A549 (cell line): ENCODE measurements around the gene UFSP1. TPM values are rescaled to one million over a fixed set of nuclear protein-coding genes. Genes with fewer than 3 reads are reported as not detected.

ENCODE experiments used
- ATAC-seq, 2 experiments: fragments of 200-7000 bp in 1 of 2; fragments of >200 bp in 1 of 2; cut with Nextera tagmentation in 1 of 2; cut with Tn5 transposase in 1 of 2; 3 replicates each; pipeline versions ENCODE4 v1.8.0 to v1.9.1; 2018 to 2020; ENCODE audit warnings: mild to moderate bottlenecking in 1 of 2, moderate library complexity in 1 of 2
- CTCF ChIA-PET: fragments of 300-600 bp; sonication (Branson Sonifier 250); formaldehyde crosslinking; extraction: SDS; loops from one replicate; lab custom pipeline; 2021; ENCODE audit warnings: antibody characterized with exemption, inconsistent platforms; lab: Yijun Ruan, JAX
- POLR2A ChIA-PET: fragments of 350-600 bp; formaldehyde crosslinking; extraction: SDS; loops from one replicate; lab custom pipeline; 2021; ENCODE audit warnings: antibody characterized with exemption, inconsistent platforms; lab: Yijun Ruan, JAX
- DNase-seq, 2 experiments: peaks; one replicate each; pipeline versions ENCODE4 v3.0.0 to v3.0.0-alpha.2; 2011 to 2016; ENCODE audit warnings: low read depth in 1 of 2, low spot score in 1 of 2
- FAIRE-seq: peaks from 2 replicates; lab custom pipeline; 2011; peaks lifted over from hg19 to GRCh38; lab: Jason Lieb, UNC
- H3K27ac ChIP-seq, 2 experiments: fragments of >200 bp; sonication (Bioruptor Twin); formaldehyde crosslinking; 3 replicates each; pipeline ENCODE4 v1.5.1; 2016 to 2017
- H3K4me1 ChIP-seq: fragments of >200 bp; sonication (Bioruptor Twin); formaldehyde crosslinking; 3 replicates; pipeline ENCODE4 v1.6.1; 2016
- H3K4me2 ChIP-seq: fragments of >200 bp; sonication (Bioruptor Twin); formaldehyde crosslinking; 3 replicates; pipeline ENCODE4 v1.6.1; 2016
- H3K4me3 ChIP-seq: fragments of >200 bp; sonication (Bioruptor Twin); formaldehyde crosslinking; 3 replicates; pipeline ENCODE4 v1.5.1; 2016
- H3K9me3 ChIP-seq: fragments of >200 bp; sonication (Bioruptor Twin); formaldehyde crosslinking; 3 replicates; pipeline ENCODE4 v1.6.1; 2016
- CBX2 ChIP-seq: fragments of 200-600 bp; sonication (generic); IDR thresholded peaks from 2 replicates; pipeline ENCODE4 v1.6.1; 2016; ENCODE audit warnings: low read depth, mild to moderate bottlenecking, borderline replicate concordance
- CBX8 ChIP-seq: fragments of 200-600 bp; sonication (generic); IDR thresholded peaks from 2 replicates; pipeline ENCODE4 v1.6.1; 2016
- CHD4 ChIP-seq: fragments of 200-600 bp; sonication (generic); IDR thresholded peaks from 2 replicates; pipeline ENCODE4 v1.6.1; 2016; ENCODE audit warnings: antibody characterized with exemption, mild to moderate bottlenecking, borderline replicate concordance
- FOSB ChIP-seq: fragments of 250-450 bp; sonication (Bioruptor Pico); IDR thresholded peaks from 2 replicates; pipeline ENCODE4 v1.5.0; 2020; ENCODE audit warnings: mild to moderate bottlenecking, moderate library complexity
- FOXS1 ChIP-seq: fragments of 250-450 bp; sonication (Bioruptor Pico); IDR thresholded peaks from 2 replicates; pipeline ENCODE4 v1.5.0; 2020; ENCODE audit warnings: mild to moderate bottlenecking, moderate library complexity
- HDAC2 ChIP-seq: fragments of 200-600 bp; sonication (generic); IDR thresholded peaks from 2 replicates; pipeline ENCODE4 v1.6.1; 2016
- JUNB ChIP-seq: fragments of >200 bp; sonication (Bioruptor Twin); formaldehyde crosslinking; IDR thresholded peaks from 2 replicates; pipeline ENCODE4 v1.6.1; 2016
- MAFK ChIP-seq: fragments of 450-650 bp; IDR thresholded peaks from 2 replicates; pipeline ENCODE4 v1.6.1; 2014; ENCODE audit not compliant: partially characterized antibody
- NPAS2 ChIP-seq: fragments of 250-450 bp; sonication (Bioruptor Pico); IDR thresholded peaks from 2 replicates; pipeline ENCODE4 v1.8.0; 2022; ENCODE audit warnings: mild to moderate bottlenecking, moderate library complexity, borderline replicate concordance
- NR3C1 ChIP-seq: fragments of >200 bp; sonication (Bioruptor Twin); formaldehyde crosslinking; IDR thresholded peaks from 3 replicates; pipeline ENCODE4 v1.6.1; 2017
- PHF8 ChIP-seq: fragments of 200-600 bp; sonication (generic); IDR thresholded peaks from 2 replicates; pipeline ENCODE4 v1.6.1; 2016; ENCODE audit warnings: low read depth, mild to moderate bottlenecking, antibody characterized with exemption, moderate library complexity, borderline replicate concordance
- POLR2A ChIP-seq: IDR thresholded peaks from 2 replicates; pipeline ENCODE4 v1.6.1; 2012; ENCODE audit warnings: mild to moderate bottlenecking, low read length
- RFX5 ChIP-seq: fragments of 450-650 bp; IDR thresholded peaks from 2 replicates; pipeline ENCODE4 v1.7.1; 2014; ENCODE audit warnings: antibody characterized with exemption, mild to moderate bottlenecking, moderate library complexity
- RNF2 ChIP-seq: fragments of 200-600 bp; sonication (generic); IDR thresholded peaks from 2 replicates; pipeline ENCODE4 v1.6.1; 2016; ENCODE audit warnings: low read depth, mild to moderate bottlenecking, antibody characterized with exemption, moderate library complexity, borderline replicate concordance
- TFCP2L1 ChIP-seq: fragments of 250-450 bp; sonication (Bioruptor Pico); IDR thresholded peaks from 2 replicates; pipeline ENCODE4 v1.5.0; 2021; ENCODE audit warnings: mild to moderate bottlenecking
- TP53 ChIP-seq: fragments of 250-450 bp; sonication (Bioruptor Pico); IDR thresholded peaks from 2 replicates; pipeline ENCODE4 v1.5.0; 2021; ENCODE audit warnings: mild to moderate bottlenecking, moderate library complexity
- WGBS: methylation state at CpG from one replicate; pipeline ENCODE4 v1.1.6; 2017; ENCODE audit errors: missing lambda C conversion rate; 5-methylcytosine and 5-hydroxymethylcytosine counted together
- polyA plus RNA-seq, 4 experiments: library from polyadenylated mRNA; depleted of rRNA in 3 of 4; stranded (reverse); fragments of >200 nt; fragmentation: RNase III in 1 of 4; extraction: RNeasy Plus Mini Kit Qiagen cat#74134 plus additional on column Dnase treatment in 1 of 4; gene quantifications; 2 replicates in 3 of 4; 3 replicates in 1 of 4; pipeline ENCODE4 v1.2.3, GENCODE V29; 2011 to 2017
- TF ChIP-seq, protein P1 (sequence below): fragments of 450-650 bp; IDR thresholded peaks from 2 replicates; pipeline ENCODE4 v1.6.1; 2014; ENCODE audit warnings: antibody characterized with exemption
- TF ChIP-seq, protein P2 (sequence below): fragments of 150-350 bp; IDR thresholded peaks from 2 replicates; pipeline ENCODE4 v1.6.1; 2014; ENCODE audit warnings: low read depth, mild to moderate bottlenecking, low read length
- TF ChIP-seq, protein P3 (sequence below): fragments of >200 bp; sonication (Bioruptor Twin); formaldehyde crosslinking; IDR thresholded peaks from 3 replicates; pipeline ENCODE4 v1.6.1; 2016
- TF ChIP-seq, protein P4 (sequence below): fragments of 250-450 bp; sonication (Bioruptor Pico); IDR thresholded peaks from 2 replicates; pipeline ENCODE4 v1.5.0; 2020; ENCODE audit warnings: low read depth, mild to moderate bottlenecking, moderate library complexity

Gene UFSP1
- polyA plus RNA-seq, 2 of the 4 experiments (the other 2 are of a cell fraction) = 1.9 to 6.9 TPM

DNA sequence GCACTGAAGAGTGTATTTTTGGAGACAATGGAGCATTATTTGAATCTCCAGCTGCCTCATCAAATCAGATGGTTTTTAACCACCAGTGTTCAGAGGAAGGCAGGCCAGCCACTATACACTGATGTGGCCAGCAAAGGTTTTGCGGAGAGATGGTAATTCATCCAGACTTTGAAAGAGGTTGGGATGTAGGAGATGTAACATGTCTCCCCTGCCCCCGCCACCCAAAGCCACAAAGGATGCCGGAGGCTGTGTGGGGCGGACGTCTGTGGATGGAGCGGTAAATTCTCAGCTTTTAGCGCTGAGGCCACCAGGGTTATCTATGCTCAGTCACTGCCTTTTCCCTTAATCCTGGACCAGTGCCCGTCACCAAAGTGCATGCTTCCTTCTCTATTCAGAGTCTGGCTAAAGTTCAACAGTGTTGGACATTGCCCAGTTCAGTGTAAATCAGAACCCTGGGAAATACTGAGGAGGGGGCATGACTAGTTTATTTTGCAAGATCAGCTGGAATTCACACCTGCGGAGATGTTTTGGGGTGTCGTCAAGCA is 26.0 kb downstream of the UFSP1 start:
- ATAC-seq (no peak), DNase-seq (no peak), FAIRE-seq (no peak)
- no peak for TF ChIP-seq CHD4
- TF ChIP-seq MAFK = peak; percentile 68
- ChIA-PET CTCF (interaction anchor here (0.7 to 5.3 kb wide), 4 partner anchors 12 to 54 kb away, joined by 3 to 44 read pairs (median 5); partner anchors contain the start of gene SLC12A9), POLR2A (interaction anchor here (1.2 kb wide), 1 partner anchor 12 kb away, joined by 5 read pairs; the partner anchor contains the start of gene SRRT)
- peaks cover 18% of the 10 kb centered on the region for H3K4me1 ChIP-seq
- no peak overlapping the region for H3K4me2 ChIP-seq
- no peak overlapping the region for H3K27ac ChIP-seq
- no peak overlapping the region for H3K4me3 ChIP-seq
- 91% methylated on average over 10 of the region's 10 CpGs for whole genome bisulfite sequencing
- H3K9me3 ChIP-seq = no peaks in the 10 kb centered on the region

DNA sequence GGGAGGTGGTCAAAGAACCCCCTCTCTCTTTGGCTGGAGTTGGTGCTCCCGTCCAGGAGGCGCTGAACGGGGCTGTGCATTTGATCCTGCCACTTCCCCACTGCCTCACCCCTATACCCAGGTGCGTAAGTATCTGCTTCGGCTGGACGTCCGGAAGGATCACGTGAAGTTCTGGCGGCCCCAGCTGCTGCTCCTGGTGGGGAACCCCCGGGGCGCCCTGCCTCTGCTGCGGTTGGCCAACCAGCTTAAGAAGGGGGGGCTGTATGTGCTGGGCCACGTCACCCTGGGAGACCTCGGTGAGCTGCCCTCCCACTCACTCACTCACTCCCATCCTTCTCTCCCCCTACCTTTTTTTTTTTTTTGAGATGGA is 27.9 kb downstream of the UFSP1 start:
- POLR2A ChIA-PET = interaction anchor here (0.6 to 0.7 kb wide), 2 partner anchors 13 to 28 kb away, joined by 3 to 4 read pairs; partner anchors contain the start of genes SRRT and UFSP1
- DNase-seq = no peak
- H3K4me1 ChIP-seq = peaks cover 9% of the 10 kb centered on the region
- no peak overlapping the region for H3K4me2 ChIP-seq
- H3K4me3 ChIP-seq = no peak overlapping the region
- no peaks in the 10 kb centered on the region for H3K9me3 ChIP-seq
- H3K27ac ChIP-seq = no peak overlapping the region
- CTCF ChIA-PET = interaction anchor here (0.7 to 5.3 kb wide), 5 partner anchors 10 to 297 kb away, joined by 3 to 44 read pairs (median 4); partner anchors contain the start of gene SLC12A9
- 93% methylated on average over 14 of the region's 14 CpGs for WGBS
- no peak for TF ChIP-seq POLR2A
- TF ChIP-seq, protein P1, sequence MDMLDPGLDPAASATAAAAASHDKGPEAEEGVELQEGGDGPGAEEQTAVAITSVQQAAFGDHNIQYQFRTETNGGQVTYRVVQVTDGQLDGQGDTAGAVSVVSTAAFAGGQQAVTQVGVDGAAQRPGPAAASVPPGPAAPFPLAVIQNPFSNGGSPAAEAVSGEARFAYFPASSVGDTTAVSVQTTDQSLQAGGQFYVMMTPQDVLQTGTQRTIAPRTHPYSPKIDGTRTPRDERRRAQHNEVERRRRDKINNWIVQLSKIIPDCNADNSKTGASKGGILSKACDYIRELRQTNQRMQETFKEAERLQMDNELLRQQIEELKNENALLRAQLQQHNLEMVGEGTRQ = no peak
- TF ChIP-seq, protein P2, sequence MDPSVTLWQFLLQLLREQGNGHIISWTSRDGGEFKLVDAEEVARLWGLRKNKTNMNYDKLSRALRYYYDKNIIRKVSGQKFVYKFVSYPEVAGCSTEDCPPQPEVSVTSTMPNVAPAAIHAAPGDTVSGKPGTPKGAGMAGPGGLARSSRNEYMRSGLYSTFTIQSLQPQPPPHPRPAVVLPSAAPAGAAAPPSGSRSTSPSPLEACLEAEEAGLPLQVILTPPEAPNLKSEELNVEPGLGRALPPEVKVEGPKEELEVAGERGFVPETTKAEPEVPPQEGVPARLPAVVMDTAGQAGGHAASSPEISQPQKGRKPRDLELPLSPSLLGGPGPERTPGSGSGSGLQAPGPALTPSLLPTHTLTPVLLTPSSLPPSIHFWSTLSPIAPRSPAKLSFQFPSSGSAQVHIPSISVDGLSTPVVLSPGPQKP = no peak
- TF ChIP-seq PHF8 = no peak
- TF ChIP-seq RNF2 = no peak
- no peak for TF ChIP-seq TFCP2L1 (CRISPR knock-in tag)
- no peak for TF ChIP-seq CBX2
- no peak for TF ChIP-seq NR3C1
- TF ChIP-seq JUNB = no peak
- TF ChIP-seq FOSB = no peak
- no peak for TF ChIP-seq HDAC2
- TF ChIP-seq CHD4 = no peak
- no peak for TF ChIP-seq TP53
- no peak for TF ChIP-seq NPAS2 (CRISPR knock-in tag)
- TF ChIP-seq RFX5 = no peak
- TF ChIP-seq FOXS1 (CRISPR knock-in tag) = no peak
- TF ChIP-seq, protein P3, sequence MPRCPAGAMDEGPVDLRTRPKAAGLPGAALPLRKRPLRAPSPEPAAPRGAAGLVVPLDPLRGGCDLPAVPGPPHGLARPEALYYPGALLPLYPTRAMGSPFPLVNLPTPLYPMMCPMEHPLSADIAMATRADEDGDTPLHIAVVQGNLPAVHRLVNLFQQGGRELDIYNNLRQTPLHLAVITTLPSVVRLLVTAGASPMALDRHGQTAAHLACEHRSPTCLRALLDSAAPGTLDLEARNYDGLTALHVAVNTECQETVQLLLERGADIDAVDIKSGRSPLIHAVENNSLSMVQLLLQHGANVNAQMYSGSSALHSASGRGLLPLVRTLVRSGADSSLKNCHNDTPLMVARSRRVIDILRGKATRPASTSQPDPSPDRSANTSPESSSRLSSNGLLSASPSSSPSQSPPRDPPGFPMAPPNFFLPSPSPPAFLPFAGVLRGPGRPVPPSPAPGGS = no peak
- ATAC-seq = no peak
- FAIRE-seq = no peak

DNA sequence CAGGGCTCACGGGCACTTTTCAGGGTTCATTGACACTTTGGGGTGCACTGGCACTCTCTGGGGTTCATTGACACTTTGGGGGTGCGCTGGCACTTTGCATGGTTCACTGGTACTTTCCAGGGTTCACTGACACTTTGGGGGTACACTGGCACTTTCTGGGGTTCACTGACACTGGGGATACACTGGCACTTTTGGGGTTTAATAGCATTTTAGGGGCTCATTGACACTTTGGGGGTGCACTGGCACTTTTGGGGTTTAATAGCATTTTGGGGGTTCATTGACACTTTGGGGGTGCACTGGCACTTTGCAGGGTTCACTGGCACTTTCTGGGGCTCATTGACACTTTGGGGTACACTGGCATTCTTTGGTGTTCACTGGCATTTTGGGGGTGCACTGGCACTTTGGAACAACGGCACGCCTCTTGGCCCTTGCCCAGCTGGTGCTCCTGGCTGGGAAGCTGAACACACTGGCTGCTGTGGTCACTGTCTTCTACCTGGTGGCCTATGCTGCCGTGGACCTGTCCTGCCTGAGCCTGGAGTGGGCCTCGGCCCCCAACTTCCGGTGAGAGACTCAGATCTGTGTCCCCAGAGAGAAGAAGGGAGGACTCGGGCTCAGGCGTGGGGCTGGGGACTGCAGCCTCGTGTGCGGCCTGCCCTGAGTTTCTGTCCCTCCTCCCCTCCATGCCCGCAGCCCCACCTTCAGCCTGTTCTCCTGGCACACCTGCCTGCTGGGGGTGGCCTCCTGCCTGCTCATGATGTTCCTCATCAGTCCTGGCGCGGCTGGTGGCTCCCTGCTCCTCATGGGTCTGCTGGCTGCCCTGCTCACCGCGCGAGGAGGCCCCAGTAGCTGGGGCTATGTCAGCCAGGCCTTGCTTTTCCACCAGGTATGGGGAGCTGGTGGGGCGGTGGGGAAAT is 28.6 kb downstream of the UFSP1 start:
- CTCF ChIA-PET = interaction anchor here (0.7 to 5.3 kb wide), 4 partner anchors 9 to 169 kb away, joined by 3 to 44 read pairs (median 4); partner anchors contain the start of gene SLC12A9
- peaks cover 3% of the 10 kb centered on the region for H3K4me1 ChIP-seq
- POLR2A ChIA-PET = no interaction called here
- H3K9me3 ChIP-seq = no peaks in the 10 kb centered on the region
- no peak for TF ChIP-seq CBX8
- TF ChIP-seq, protein P4, sequence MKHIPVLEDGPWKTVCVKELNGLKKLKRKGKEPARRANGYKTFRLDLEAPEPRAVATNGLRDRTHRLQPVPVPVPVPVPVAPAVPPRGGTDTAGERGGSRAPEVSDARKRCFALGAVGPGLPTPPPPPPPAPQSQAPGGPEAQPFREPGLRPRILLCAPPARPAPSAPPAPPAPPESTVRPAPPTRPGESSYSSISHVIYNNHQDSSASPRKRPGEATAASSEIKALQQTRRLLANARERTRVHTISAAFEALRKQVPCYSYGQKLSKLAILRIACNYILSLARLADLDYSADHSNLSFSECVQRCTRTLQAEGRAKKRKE = no peak
- TF ChIP-seq, protein P1 = no peak
- FAIRE-seq = no peak
- H3K27ac ChIP-seq = no peak overlapping the region
- no peak overlapping the region for H3K4me2 ChIP-seq
- DNase-seq = no peak
- ATAC-seq = no peak
- no peak overlapping the region for H3K4me3 ChIP-seq
- WGBS = 90% methylated on average over 15 of the region's 18 CpGs
